H9 (cell line): Measurements from ENCODE around the gene PLA2G15. TPM values are rescaled to one million over a fixed set of nuclear protein-coding genes. Genes with fewer than 3 reads are reported as not detected.

Experiments
- DNase-seq: peaks from one replicate; pipeline ENCODE4 v3.0.0-alpha.2; 2017
- H2AFZ ChIP-seq: one replicate; pipeline ENCODE4 v1.6.1; 2013; ENCODE audit warnings: mild to moderate bottlenecking, low read length, control low read depth, moderate library complexity
- H2AK5ac ChIP-seq: 2 replicates; pipeline ENCODE4 v1.6.1; 2013; ENCODE audit warnings: low read length, control low read depth, mixed read lengths; ENCODE audit not compliant: insufficient read length
- H2BK120ac ChIP-seq: one replicate; pipeline ENCODE4 v1.6.1; 2013; ENCODE audit warnings: low read depth, mild to moderate bottlenecking, low read length, control low read depth, inconsistent platforms; ENCODE audit not compliant: poor library complexity, severe bottlenecking
- H2BK12ac ChIP-seq: 2 replicates; pipeline ENCODE4 v1.6.1; 2013; ENCODE audit warnings: low read length, control low read depth, mixed read lengths, low read depth; ENCODE audit not compliant: insufficient read length
- H2BK15ac ChIP-seq: 2 replicates; pipeline ENCODE4 v1.6.1; 2013; ENCODE audit warnings: low read depth, low read length, control low read depth
- H2BK20ac ChIP-seq: one replicate; pipeline ENCODE4 v1.6.1; 2013; ENCODE audit warnings: low read depth, mild to moderate bottlenecking, low read length, control low read depth, inconsistent platforms; ENCODE audit not compliant: poor library complexity, severe bottlenecking
- H2BK5ac ChIP-seq: 2 replicates; pipeline ENCODE4 v1.6.1; 2013; ENCODE audit warnings: low read length, control low read depth, mixed read lengths; ENCODE audit not compliant: insufficient read length
- H3K14ac ChIP-seq: 2 replicates; pipeline ENCODE4 v1.6.1; 2013; ENCODE audit warnings: low read length, control low read depth; ENCODE audit not compliant: insufficient read depth
- H3K18ac ChIP-seq: 2 replicates; pipeline ENCODE4 v1.6.1; 2013; ENCODE audit warnings: low read depth, mild to moderate bottlenecking, mixed read lengths, low read length, control low read depth; ENCODE audit not compliant: insufficient read length
- H3K23ac ChIP-seq: 2 replicates; pipeline ENCODE4 v1.6.1; 2013; ENCODE audit warnings: low read length, control low read depth, mixed read lengths, low read depth; ENCODE audit not compliant: insufficient read length
- H3K23me2 ChIP-seq: 2 replicates; pipeline ENCODE4 v1.6.1; 2013; ENCODE audit warnings: low read depth, mild to moderate bottlenecking, mixed read lengths, low read length, control low read depth; ENCODE audit not compliant: insufficient read length, poor library complexity, severe bottlenecking
- H3K27ac ChIP-seq: 2 replicates; pipeline ENCODE4 v1.5.1; 2013; ENCODE audit warnings: low read length, control low read depth, mixed read lengths, low read depth; ENCODE audit not compliant: insufficient read length
- H3K27me3 ChIP-seq: 2 replicates; pipeline ENCODE4 v1.6.1; 2013; ENCODE audit warnings: low read length, control low read depth, inconsistent platforms; ENCODE audit not compliant: insufficient read depth
- H3K4ac ChIP-seq: 2 replicates; pipeline ENCODE4 v1.6.1; 2013; ENCODE audit warnings: low read depth, mild to moderate bottlenecking, control low read depth, inconsistent platforms, low read length, moderate library complexity
- H3K4me1 ChIP-seq: 2 replicates; pipeline ENCODE4 v1.6.1; 2013; ENCODE audit warnings: low read length, control low read depth, inconsistent platforms; ENCODE audit not compliant: insufficient read depth
- H3K4me2 ChIP-seq: 2 replicates; pipeline ENCODE4 v1.6.1; 2013; ENCODE audit warnings: low read length, control low read depth, mixed read lengths; ENCODE audit not compliant: insufficient read length, insufficient read depth
- H3K56ac ChIP-seq: 2 replicates; pipeline ENCODE4 v1.6.1; 2013; ENCODE audit warnings: low read depth, mild to moderate bottlenecking, mixed read lengths, low read length, control low read depth; ENCODE audit not compliant: insufficient read length
- H3K79me1 ChIP-seq: 2 replicates; pipeline ENCODE4 v1.6.1; 2013; ENCODE audit warnings: low read depth, mild to moderate bottlenecking, moderate library complexity, low read length, control low read depth, inconsistent platforms; ENCODE audit not compliant: insufficient read depth, poor library complexity, severe bottlenecking
- H3K79me2 ChIP-seq: 2 replicates; pipeline ENCODE4 v1.6.1; 2013; ENCODE audit warnings: low read length, control low read depth, inconsistent platforms; ENCODE audit not compliant: insufficient read depth
- H3K9ac ChIP-seq: 2 replicates; pipeline ENCODE4 v1.6.1; 2013; ENCODE audit warnings: low read length, control low read depth, mixed read lengths; ENCODE audit not compliant: insufficient read length; ENCODE audit errors: extremely low read depth
- H3K9me3 ChIP-seq: one replicate; pipeline ENCODE4 v1.6.1; 2013; ENCODE audit warnings: low read depth, low read length, inconsistent platforms; ENCODE audit not compliant: control insufficient read depth
- H3T11ph ChIP-seq: one replicate; pipeline ENCODE4 v1.6.1; 2013; ENCODE audit warnings: mild to moderate bottlenecking, low read length, control low read depth, inconsistent platforms
- H4K20me1 ChIP-seq: one replicate; pipeline ENCODE4 v1.6.1; 2013; ENCODE audit not compliant: control insufficient read depth, insufficient read length, insufficient read depth
- H4K5ac ChIP-seq: 2 replicates; pipeline ENCODE4 v1.6.1; 2013; ENCODE audit warnings: low read depth, mild to moderate bottlenecking, mixed read lengths, low read length, control low read depth; ENCODE audit not compliant: insufficient read length
- H4K8ac ChIP-seq: replicated peaks from 2 replicates; pipeline ENCODE4 v1.6.1; 2013; ENCODE audit warnings: low read length, control low read depth, mixed read lengths, low read depth; ENCODE audit not compliant: insufficient read length
- H4K91ac ChIP-seq: 2 replicates; pipeline ENCODE4 v1.6.1; 2013; ENCODE audit warnings: low read depth, mild to moderate bottlenecking, moderate library complexity, mixed read lengths, low read length, control low read depth; ENCODE audit not compliant: insufficient read length
- H3K27ac Mint-ChIP-seq, 3 experiments: 2 replicates in 2 of 3; 3 replicates in 1 of 3; pipeline ENCODE4 v1.8.0; 2020 to 2021; ENCODE audit warnings: mixed read lengths in 3 of 3, mild to moderate bottlenecking in 1 of 3, moderate library complexity in 1 of 3
- H3K27me3 Mint-ChIP-seq: 2 replicates; pipeline ENCODE4 v1.8.0; 2021; ENCODE audit warnings: low read depth, mild to moderate bottlenecking, moderate library complexity, mixed read lengths
- H3K36me3 Mint-ChIP-seq, 3 experiments: 2 replicates in 2 of 3; 3 replicates in 1 of 3; pipeline ENCODE4 v1.8.0; 2020 to 2021; ENCODE audit warnings: low read depth in 3 of 3, mixed read lengths in 3 of 3; ENCODE audit not compliant: insufficient read depth in 1 of 3
- H3K4me1 Mint-ChIP-seq, 2 experiments: 2 replicates each; pipeline ENCODE4 v1.8.0; 2020; ENCODE audit warnings: mixed read lengths in 2 of 2
- H3K4me3 Mint-ChIP-seq, 2 experiments: 2 replicates in 1 of 2; 3 replicates in 1 of 2; pipeline ENCODE4 v1.8.0; 2020 to 2021; ENCODE audit warnings: mild to moderate bottlenecking in 2 of 2, mixed read lengths in 2 of 2, moderate library complexity in 1 of 2
- H3K9me3 Mint-ChIP-seq, 2 experiments: 2 replicates in 1 of 2; 3 replicates in 1 of 2; pipeline ENCODE4 v1.8.0; 2020; ENCODE audit warnings: mild to moderate bottlenecking in 2 of 2, mixed read lengths in 2 of 2, moderate library complexity in 1 of 2
- WGBS: extraction: QIAGEN DNeasy Blood & Tissue Kit; methylation state at CpG from one replicate; pipeline ENCODE4 v1.1.7; 2013; ENCODE audit warnings: missing lambda C conversion rate, low lambda C conversion rate, mixed read lengths; ENCODE audit not compliant: insufficient read length; ENCODE audit errors: extremely low coverage; 5-methylcytosine and 5-hydroxymethylcytosine counted together
- total RNA-seq: library from RNA; stranded (reverse); gene quantifications from 2 replicates; pipeline ENCODE4 v1.2.1, GENCODE V29; 2021
- TF ChIP-seq, protein P1 (sequence below): fragments of 200-600 bp; sonication (generic); conservative IDR thresholded peaks from 3 replicates; pipeline ENCODE4 v1.8.0; 2021; ENCODE audit warnings: antibody characterized with exemption, mild to moderate bottlenecking

The PLA2G15 gene
- total RNA-seq, 1 experiment from 2014 or later: 11.0 TPM

DNA sequence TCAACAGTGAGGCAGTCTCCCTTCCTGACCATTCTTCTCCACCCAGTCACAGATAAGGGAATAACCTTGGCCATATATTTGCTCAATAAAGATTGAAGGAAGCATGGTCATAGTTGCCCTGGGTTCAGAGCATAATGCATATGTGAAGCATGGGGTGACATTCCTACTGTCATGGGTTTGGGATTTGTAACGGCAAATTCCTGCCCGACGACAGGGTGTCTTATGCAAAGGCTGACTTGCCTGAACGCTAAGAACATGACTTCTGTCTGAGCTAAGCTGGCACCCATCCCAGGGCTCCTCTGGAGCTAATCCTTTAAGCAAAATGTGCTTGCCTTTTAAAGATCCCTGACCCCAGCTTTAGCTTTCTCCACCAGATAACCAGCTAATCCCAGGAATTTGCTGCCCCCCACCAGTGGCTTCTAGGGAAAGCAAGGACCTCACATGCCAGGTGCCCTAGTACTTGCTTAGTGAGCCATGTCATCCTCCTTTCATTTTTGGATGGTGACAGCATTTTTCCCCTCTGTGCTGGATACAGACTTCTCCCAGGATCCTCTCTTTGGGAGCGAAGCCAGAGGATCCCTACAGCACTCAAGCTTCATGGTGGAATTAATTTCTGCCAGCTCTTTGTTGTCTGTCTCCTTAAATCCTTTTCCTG, 53.9 kb downstream of the PLA2G15 start:
- Histone ChIP-seq H4K5ac (no peak overlapping the region), H4K20me1 (no peaks in the 10 kb centered on the region), H3K23me2 (no peaks in the 10 kb centered on the region), H3K18ac (no peak overlapping the region), H4K91ac (no peak overlapping the region), H2BK20ac (no peak overlapping the region), H3K14ac (no peak overlapping the region), H2BK120ac (no peak overlapping the region), H3K9ac (no peak overlapping the region), H3K27ac (no peak overlapping the region), H3K4ac (no peak overlapping the region), H2BK15ac (no peak overlapping the region), H3K4me1 (no peaks in the 10 kb centered on the region), H2AFZ (no peak overlapping the region), H2BK12ac (no peak overlapping the region), H3K27me3 (no peaks in the 10 kb centered on the region), H3K79me2 (no peaks in the 10 kb centered on the region), H3K56ac (no peak overlapping the region), H3K23ac (no peak overlapping the region), H2BK5ac (no peak overlapping the region), H4K8ac (no peak overlapping the region), H3T11ph (no peak overlapping the region), H3K9me3 (no peaks in the 10 kb centered on the region), H2AK5ac (no peak overlapping the region), H3K79me1 (no peaks in the 10 kb centered on the region), H3K4me2 (no peak overlapping the region)
- no peak for DNase-seq
- peaks cover 29 to 91% (median 59%) of the 10 kb centered on the region in 3 experiments; a peak in 6 of 7 replicates for H3K36me3 Mint-ChIP-seq
- TF ChIP-seq, protein P1, sequence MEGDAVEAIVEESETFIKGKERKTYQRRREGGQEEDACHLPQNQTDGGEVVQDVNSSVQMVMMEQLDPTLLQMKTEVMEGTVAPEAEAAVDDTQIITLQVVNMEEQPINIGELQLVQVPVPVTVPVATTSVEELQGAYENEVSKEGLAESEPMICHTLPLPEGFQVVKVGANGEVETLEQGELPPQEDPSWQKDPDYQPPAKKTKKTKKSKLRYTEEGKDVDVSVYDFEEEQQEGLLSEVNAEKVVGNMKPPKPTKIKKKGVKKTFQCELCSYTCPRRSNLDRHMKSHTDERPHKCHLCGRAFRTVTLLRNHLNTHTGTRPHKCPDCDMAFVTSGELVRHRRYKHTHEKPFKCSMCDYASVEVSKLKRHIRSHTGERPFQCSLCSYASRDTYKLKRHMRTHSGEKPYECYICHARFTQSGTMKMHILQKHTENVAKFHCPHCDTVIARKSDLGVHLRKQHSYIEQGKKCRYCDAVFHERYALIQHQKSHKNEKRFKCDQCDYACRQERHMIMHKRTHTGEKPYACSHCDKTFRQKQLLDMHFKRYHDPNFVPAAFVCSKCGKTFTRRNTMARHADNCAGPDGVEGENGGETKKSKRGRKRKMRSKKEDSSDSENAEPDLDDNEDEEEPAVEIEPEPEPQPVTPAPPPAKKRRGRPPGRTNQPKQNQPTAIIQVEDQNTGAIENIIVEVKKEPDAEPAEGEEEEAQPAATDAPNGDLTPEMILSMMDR: no peak
- H3K9me3 Mint-ChIP-seq: no peaks in the 10 kb centered on the region
- H3K4me1 Mint-ChIP-seq: 0 out of 4 replicates have a peak, but pooled peaks cover 0 to 2% of the 10 kb centered on the region in 2 experiments
- no peak overlapping the region for H3K4me3 Mint-ChIP-seq
- H3K27me3 Mint-ChIP-seq: no peaks in the 10 kb centered on the region; the same call in 1 of the 2 replicates
- no CpG with 5 or more reads among the region's 5 CpGs for WGBS
- no peak overlapping the region for H3K27ac Mint-ChIP-seq
